Liver (tissue), 9 donors: ENCODE data around the gene SMARCB1. TPM values are rescaled to one million over a fixed set of nuclear protein-coding genes. Genes with fewer than 3 reads are reported as not detected.

Experiments used
- DNase-seq: peaks from one replicate; pipeline ENCODE4 v3.0.0-alpha.2; 2017; ENCODE audit warnings: low spot score
- H3K27ac ChIP-seq, 2 donors: one replicate each; pipeline ENCODE4 v1.7.0; 2013; ENCODE audit warnings: inconsistent platforms in 2 of 2, low read length in 2 of 2, control low read depth in 1 of 2, low read depth in 1 of 2, mild to moderate bottlenecking in 1 of 2
- H3K27me3 ChIP-seq, 4 donors: one replicate each; pipeline versions ENCODE4 v1.6.1 to v1.7.0; 2013; ENCODE audit warnings: low read length in 3 of 4, inconsistent platforms in 1 of 4, mild to moderate bottlenecking in 1 of 4, moderate library complexity in 1 of 4; ENCODE audit not compliant: control insufficient read depth in 4 of 4, insufficient read depth in 4 of 4
- H3K36me3 ChIP-seq, 4 donors: one replicate each; pipeline versions ENCODE4 v1.6.1 to v1.7.0; 2013; ENCODE audit warnings: low read length in 3 of 4, mild to moderate bottlenecking in 3 of 4, low read depth in 1 of 4, moderate library complexity in 1 of 4; ENCODE audit not compliant: control insufficient read depth in 4 of 4, insufficient read depth in 3 of 4
- H3K4me1 ChIP-seq, 4 donors: one replicate each; pipeline versions ENCODE4 v1.6.1 to v1.7.0; 2013; ENCODE audit warnings: low read length in 3 of 4, mild to moderate bottlenecking in 3 of 4, moderate library complexity in 1 of 4; ENCODE audit not compliant: control insufficient read depth in 4 of 4, insufficient read depth in 4 of 4
- H3K4me3 ChIP-seq, 3 donors: one replicate each; pipeline versions ENCODE4 v1.6.1 to v1.7.0; 2013; ENCODE audit warnings: low read length in 3 of 3, control low read depth in 1 of 3, low read depth in 1 of 3, mild to moderate bottlenecking in 1 of 3
- H3K9ac ChIP-seq, 2 donors: one replicate each; pipeline ENCODE4 v1.7.0; 2013; ENCODE audit warnings: low read length in 2 of 2, mild to moderate bottlenecking in 2 of 2, moderate library complexity in 2 of 2, control low read depth in 1 of 2, low read depth in 1 of 2
- H3K9me3 ChIP-seq, 4 donors: one replicate each; pipeline versions ENCODE4 v1.6.1 to v1.7.0; 2013; ENCODE audit warnings: low read length in 3 of 4; ENCODE audit not compliant: control insufficient read depth in 4 of 4
- EGR1 ChIP-seq, 2 donors: IDR thresholded peaks; 2 replicates each; pipeline ENCODE4 v1.6.1; 2016 to 2018; ENCODE audit warnings: antibody characterized with exemption in 2 of 2, low read depth in 2 of 2
- FOXA2 ChIP-seq: IDR thresholded peaks from 2 replicates; pipeline ENCODE4 v1.6.1; 2016; ENCODE audit warnings: antibody characterized with exemption
- GABPA ChIP-seq, 2 donors: IDR thresholded peaks in 1 of 2; conservative IDR thresholded peaks in 1 of 2; 2 replicates each; pipeline ENCODE4 v1.6.1; 2016; ENCODE audit warnings: antibody characterized with exemption in 2 of 2, mild to moderate bottlenecking in 1 of 2, moderate library complexity in 1 of 2
- HNF4A ChIP-seq, 2 donors: conservative IDR thresholded peaks; 2 replicates each; pipeline ENCODE4 v1.6.1; 2016; ENCODE audit warnings: antibody characterized with exemption in 2 of 2, mild to moderate bottlenecking in 2 of 2
- HNF4G ChIP-seq: IDR thresholded peaks from 2 replicates; pipeline ENCODE4 v1.6.1; 2016; ENCODE audit warnings: antibody characterized with exemption
- JUND ChIP-seq, 2 donors: IDR thresholded peaks; 2 replicates each; pipeline ENCODE4 v1.6.1; 2016; ENCODE audit warnings: antibody characterized with exemption in 2 of 2
- NR2F2 ChIP-seq: IDR thresholded peaks from 2 replicates; pipeline ENCODE4 v1.6.1; 2016; ENCODE audit warnings: antibody characterized with exemption
- RAD21 ChIP-seq, 2 donors: IDR thresholded peaks; 2 replicates each; pipeline ENCODE4 v1.6.1; 2016; ENCODE audit warnings: antibody characterized with exemption in 2 of 2, mild to moderate bottlenecking in 2 of 2
- RXRA ChIP-seq, 2 donors: IDR thresholded peaks; 2 replicates each; pipeline ENCODE4 v1.6.1; 2017 to 2018; ENCODE audit warnings: antibody characterized with exemption in 2 of 2, mild to moderate bottlenecking in 1 of 2
- SP1 ChIP-seq: IDR thresholded peaks from 2 replicates; pipeline ENCODE4 v1.6.1; 2018; ENCODE audit warnings: antibody characterized with exemption, mild to moderate bottlenecking
- TAF1 ChIP-seq: conservative IDR thresholded peaks from 2 replicates; pipeline ENCODE4 v1.6.1; 2016; ENCODE audit warnings: antibody characterized with exemption, mild to moderate bottlenecking
- YY1 ChIP-seq: IDR thresholded peaks from 2 replicates; pipeline ENCODE4 v1.6.1; 2016; ENCODE audit warnings: antibody characterized with exemption, mild to moderate bottlenecking
- WGBS: extraction: QIAGEN DNeasy Blood & Tissue Kit; methylation state at CpG from one replicate; pipeline ENCODE4 v1.1.7; 2013; 5-methylcytosine and 5-hydroxymethylcytosine counted together
- polyA plus RNA-seq, 2 donors: library from polyadenylated mRNA; stranded (reverse) in 1 of 2; unstranded in 1 of 2; fragments of 200-250 nt in 1 of 2; fragments of >200 nt in 1 of 2; fragmentation: Nextera tagmentation in 1 of 2; extraction: Ambion mirVana in 1 of 2; gene quantifications; one replicate each; pipeline versions ENCODE4 v1.2.1 to v1.2.3, GENCODE V29; 2013 to 2015
- total RNA-seq, 2 donors: library from RNA; depleted of rRNA; stranded (reverse); fragments of >200 nt; gene quantifications; one replicate each; pipeline ENCODE4 v1.2.3, GENCODE V29; 2014
- TF ChIP-seq, protein P1 (sequence below): IDR thresholded peaks from 2 replicates; pipeline ENCODE4 v1.6.1; 2016; ENCODE audit warnings: antibody characterized with exemption
- TF ChIP-seq, protein P2 (sequence below): IDR thresholded peaks from 2 replicates; pipeline ENCODE4 v1.6.1; 2016; ENCODE audit warnings: antibody characterized with exemption, mild to moderate bottlenecking
- TF ChIP-seq, protein P3 (sequence below): fragments of 150-350 bp; IDR thresholded peaks from 2 replicates; pipeline ENCODE4 v1.5.1; 2017; ENCODE audit warnings: improper control_type of control experiment, low read depth, low read length; ENCODE audit not compliant: missing input control
- TF ChIP-seq, protein P4 (sequence below): IDR thresholded peaks from 2 replicates; pipeline ENCODE4 v1.6.1; 2016; ENCODE audit warnings: antibody characterized with exemption
- TF ChIP-seq, protein P5 (sequence below): IDR thresholded peaks from 2 replicates; pipeline ENCODE4 v1.6.1; 2016; ENCODE audit warnings: antibody characterized with exemption
- donor health status: healthy.
- donor health status: healthy.
- donor health status: healthy.
- donor health status: healthy.
- donor health status: healthy.

Gene SMARCB1
- total and polyA plus RNA-seq, 4 donors, result 15.1 to 22.5 (median 19.1) TPM

DNA sequence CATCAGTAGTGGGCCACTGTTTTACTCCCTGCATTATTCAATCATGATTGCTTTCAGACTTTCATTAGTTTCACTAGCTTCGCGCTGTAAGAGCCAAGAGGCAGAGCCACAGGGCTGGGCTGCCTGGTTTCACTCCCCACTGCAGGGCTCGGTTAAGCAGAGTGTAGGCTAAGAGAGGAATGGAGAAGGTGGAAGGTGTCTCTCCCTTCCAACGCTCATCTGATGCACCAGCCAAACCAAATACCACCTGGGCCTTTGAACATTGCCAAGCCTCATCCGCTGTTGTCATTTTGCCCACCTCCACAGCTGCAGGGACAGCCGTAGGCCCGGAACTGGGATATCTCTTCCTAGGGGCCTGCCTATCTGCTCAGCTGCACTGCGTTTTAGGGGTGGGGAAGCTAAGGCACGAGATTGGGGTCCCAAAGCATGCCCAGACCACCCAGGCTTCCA is 480 bp upstream of the SMARCB1 start:
- Histone ChIP-seq H3K27ac (peak overlapping the region; percentile 99 to 100), H3K9ac (peak overlapping the region; percentile 2 to 57), H3K9me3 (no peaks in the 10 kb centered on the region), H3K4me1 (peaks cover 12 to 42% (median 31%) of the 10 kb centered on the region in 4 donors), H3K27me3 (no peaks in the 10 kb centered on the region), H3K36me3 (no peaks in the 10 kb centered on the region), H3K4me3 (peak overlapping the region; percentile 46 to 83 (median 76))
- TF ChIP-seq RXRA (IDR thresholded peaks at IDR 0.05) (peak in 1 of 2 donors; percentile 21), HNF4A (conservative IDR thresholded peaks at IDR 0.05) (no peak), SP1 (peak; percentile 23)
- peak; percentile 32 for DNase-seq
- 23% methylated on average over 9 of the region's 9 CpGs for WGBS

DNA sequence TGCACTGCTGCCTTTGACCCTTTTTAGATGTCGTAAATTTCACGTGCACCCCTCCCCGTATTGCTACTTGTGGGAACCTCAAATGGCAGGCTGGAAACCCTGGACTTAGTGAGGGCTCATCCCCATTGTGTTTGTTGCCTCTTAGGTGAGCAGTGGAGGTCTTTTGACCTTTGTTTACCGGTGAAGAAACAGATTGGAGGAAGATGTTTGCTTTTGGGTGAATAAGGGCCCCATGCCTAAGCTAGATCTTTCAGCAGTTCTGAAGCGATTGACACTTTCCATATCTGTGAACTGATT is 782 bp downstream of the SMARCB1 start:
- Histone ChIP-seq H3K9ac (peak overlapping the region; percentile 45 to 77), H3K27me3 (no peaks in the 10 kb centered on the region), H3K27ac (peak overlapping the region; percentile 99 to 100), H3K4me3 (peak overlapping the region; percentile 76 to 85 (median 83)), H3K9me3 (no peaks in the 10 kb centered on the region), H3K4me1 (peaks cover 12 to 42% (median 31%) of the 10 kb centered on the region in 4 donors), H3K36me3 (peaks cover 0 to 5% (median 0%) of the 10 kb centered on the region in 4 donors)
- TF ChIP-seq HNF4G (no peak), EGR1 (IDR thresholded peaks at IDR 0.05; ENCODE audit: low read depth in 2 of 2) (no peak), GABPA (IDR thresholded peaks at IDR 0.05 in 1 of 2, conservative IDR thresholded peaks at IDR 0.05 in 1 of 2) (no peak), FOXA2 (no peak), NR2F2 (no peak), SP1 (no peak), RAD21 (IDR thresholded peaks at IDR 0.05) (no peak), JUND (IDR thresholded peaks at IDR 0.05) (no peak), YY1 (no peak), TAF1 (no peak), HNF4A (conservative IDR thresholded peaks at IDR 0.05) (no peak), RXRA (IDR thresholded peaks at IDR 0.05) (no peak)
- TF ChIP-seq, protein P1, sequence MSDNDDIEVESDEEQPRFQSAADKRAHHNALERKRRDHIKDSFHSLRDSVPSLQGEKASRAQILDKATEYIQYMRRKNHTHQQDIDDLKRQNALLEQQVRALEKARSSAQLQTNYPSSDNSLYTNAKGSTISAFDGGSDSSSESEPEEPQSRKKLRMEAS, result no peak
- TF ChIP-seq, protein P2, sequence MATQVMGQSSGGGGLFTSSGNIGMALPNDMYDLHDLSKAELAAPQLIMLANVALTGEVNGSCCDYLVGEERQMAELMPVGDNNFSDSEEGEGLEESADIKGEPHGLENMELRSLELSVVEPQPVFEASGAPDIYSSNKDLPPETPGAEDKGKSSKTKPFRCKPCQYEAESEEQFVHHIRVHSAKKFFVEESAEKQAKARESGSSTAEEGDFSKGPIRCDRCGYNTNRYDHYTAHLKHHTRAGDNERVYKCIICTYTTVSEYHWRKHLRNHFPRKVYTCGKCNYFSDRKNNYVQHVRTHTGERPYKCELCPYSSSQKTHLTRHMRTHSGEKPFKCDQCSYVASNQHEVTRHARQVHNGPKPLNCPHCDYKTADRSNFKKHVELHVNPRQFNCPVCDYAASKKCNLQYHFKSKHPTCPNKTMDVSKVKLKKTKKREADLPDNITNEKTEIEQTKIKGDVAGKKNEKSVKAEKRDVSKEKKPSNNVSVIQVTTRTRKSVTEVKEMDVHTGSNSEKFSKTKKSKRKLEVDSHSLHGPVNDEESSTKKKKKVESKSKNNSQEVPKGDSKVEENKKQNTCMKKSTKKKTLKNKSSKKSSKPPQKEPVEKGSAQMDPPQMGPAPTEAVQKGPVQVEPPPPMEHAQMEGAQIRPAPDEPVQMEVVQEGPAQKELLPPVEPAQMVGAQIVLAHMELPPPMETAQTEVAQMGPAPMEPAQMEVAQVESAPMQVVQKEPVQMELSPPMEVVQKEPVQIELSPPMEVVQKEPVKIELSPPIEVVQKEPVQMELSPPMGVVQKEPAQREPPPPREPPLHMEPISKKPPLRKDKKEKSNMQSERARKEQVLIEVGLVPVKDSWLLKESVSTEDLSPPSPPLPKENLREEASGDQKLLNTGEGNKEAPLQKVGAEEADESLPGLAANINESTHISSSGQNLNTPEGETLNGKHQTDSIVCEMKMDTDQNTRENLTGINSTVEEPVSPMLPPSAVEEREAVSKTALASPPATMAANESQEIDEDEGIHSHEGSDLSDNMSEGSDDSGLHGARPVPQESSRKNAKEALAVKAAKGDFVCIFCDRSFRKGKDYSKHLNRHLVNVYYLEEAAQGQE, result no peak
- TF ChIP-seq, protein P3, sequence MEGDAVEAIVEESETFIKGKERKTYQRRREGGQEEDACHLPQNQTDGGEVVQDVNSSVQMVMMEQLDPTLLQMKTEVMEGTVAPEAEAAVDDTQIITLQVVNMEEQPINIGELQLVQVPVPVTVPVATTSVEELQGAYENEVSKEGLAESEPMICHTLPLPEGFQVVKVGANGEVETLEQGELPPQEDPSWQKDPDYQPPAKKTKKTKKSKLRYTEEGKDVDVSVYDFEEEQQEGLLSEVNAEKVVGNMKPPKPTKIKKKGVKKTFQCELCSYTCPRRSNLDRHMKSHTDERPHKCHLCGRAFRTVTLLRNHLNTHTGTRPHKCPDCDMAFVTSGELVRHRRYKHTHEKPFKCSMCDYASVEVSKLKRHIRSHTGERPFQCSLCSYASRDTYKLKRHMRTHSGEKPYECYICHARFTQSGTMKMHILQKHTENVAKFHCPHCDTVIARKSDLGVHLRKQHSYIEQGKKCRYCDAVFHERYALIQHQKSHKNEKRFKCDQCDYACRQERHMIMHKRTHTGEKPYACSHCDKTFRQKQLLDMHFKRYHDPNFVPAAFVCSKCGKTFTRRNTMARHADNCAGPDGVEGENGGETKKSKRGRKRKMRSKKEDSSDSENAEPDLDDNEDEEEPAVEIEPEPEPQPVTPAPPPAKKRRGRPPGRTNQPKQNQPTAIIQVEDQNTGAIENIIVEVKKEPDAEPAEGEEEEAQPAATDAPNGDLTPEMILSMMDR, result no peak
- TF ChIP-seq, protein P4, sequence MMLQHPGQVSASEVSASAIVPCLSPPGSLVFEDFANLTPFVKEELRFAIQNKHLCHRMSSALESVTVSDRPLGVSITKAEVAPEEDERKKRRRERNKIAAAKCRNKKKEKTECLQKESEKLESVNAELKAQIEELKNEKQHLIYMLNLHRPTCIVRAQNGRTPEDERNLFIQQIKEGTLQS, result no peak
- TF ChIP-seq, protein P5, sequence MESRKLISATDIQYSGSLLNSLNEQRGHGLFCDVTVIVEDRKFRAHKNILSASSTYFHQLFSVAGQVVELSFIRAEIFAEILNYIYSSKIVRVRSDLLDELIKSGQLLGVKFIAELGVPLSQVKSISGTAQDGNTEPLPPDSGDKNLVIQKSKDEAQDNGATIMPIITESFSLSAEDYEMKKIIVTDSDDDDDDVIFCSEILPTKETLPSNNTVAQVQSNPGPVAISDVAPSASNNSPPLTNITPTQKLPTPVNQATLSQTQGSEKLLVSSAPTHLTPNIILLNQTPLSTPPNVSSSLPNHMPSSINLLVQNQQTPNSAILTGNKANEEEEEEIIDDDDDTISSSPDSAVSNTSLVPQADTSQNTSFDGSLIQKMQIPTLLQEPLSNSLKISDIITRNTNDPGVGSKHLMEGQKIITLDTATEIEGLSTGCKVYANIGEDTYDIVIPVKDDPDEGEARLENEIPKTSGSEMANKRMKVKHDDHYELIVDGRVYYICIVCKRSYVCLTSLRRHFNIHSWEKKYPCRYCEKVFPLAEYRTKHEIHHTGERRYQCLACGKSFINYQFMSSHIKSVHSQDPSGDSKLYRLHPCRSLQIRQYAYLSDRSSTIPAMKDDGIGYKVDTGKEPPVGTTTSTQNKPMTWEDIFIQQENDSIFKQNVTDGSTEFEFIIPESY, result no peak
- DNase-seq, result no peak
- under 1% methylated on average over 5 of the region's 5 CpGs for WGBS
